Measurements from ENCODE around the gene ZNF804B.

Gene ZNF804B

GRCh38 chr7:88759230-88760135 is at the start of gene ZNF804B:
Gene ZNF804B (plus strand): TSS chr7:88759700. CDS start chr7:88759977, 277 bp downstream.
- no peak for DNase-seq

- DNase-seq = no peak
Measured at GRCh38 chr7:88735920-88736319, 23.6 kb upstream of the ZNF804B start.

GRCh38 chr7:88737632-88738031 is 21.9 kb upstream of the ZNF804B start:
- no peak for DNase-seq

- DNase-seq = no peak
Measured at GRCh38 chr7:88746126-88746525, 13.4 kb upstream of the ZNF804B start.

GRCh38 chr7:88756802-88757201 is 2.7 kb upstream of the ZNF804B start:
- no peak for DNase-seq

- no peak for DNase-seq
Measured at GRCh38 chr7:88757371-88757770, 2.1 kb upstream of the ZNF804B start.

GRCh38 chr7:88758381-88759229 is 895 bp upstream of the ZNF804B start:
- DNase-seq = no peak

- no peak for DNase-seq
Measured at GRCh38 chr7:88760136-88760515, 626 bp downstream of the ZNF804B start.

- no peak for DNase-seq
Measured at GRCh38 chr7:88761779-88762178, 2.3 kb downstream of the ZNF804B start.

GRCh38 chr7:88771417-88771816 is 11.9 kb downstream of the ZNF804B start:
- DNase-seq = no peak

- no peak for DNase-seq
Measured at GRCh38 chr7:88772776-88773175, 13.3 kb downstream of the ZNF804B start.

GRCh38 chr7:88775838-88776237 is 16.3 kb downstream of the ZNF804B start:
- DNase-seq = no peak

GRCh38 chr7:88787777-88788176 is 28.3 kb downstream of the ZNF804B start:
- DNase-seq = no peak

- no peak for DNase-seq
Measured at GRCh38 chr7:88789480-88790064, 30.1 kb downstream of the ZNF804B start.

GRCh38 chr7:88791891-88792290 is 32.4 kb downstream of the ZNF804B start:
- no peak for DNase-seq

GRCh38 chr7:88792361-88792760 is 32.9 kb downstream of the ZNF804B start:
- no peak for DNase-seq

GRCh38 chr7:88795553-88795952 is 36.1 kb downstream of the ZNF804B start, which contains the start of gene TEX47:
Gene TEX47 (minus strand): TSS chr7:88795737. CDS start chr7:88794942, 795 bp downstream.
- peak; percentile 41 for DNase-seq

- DNase-seq = no peak
Measured at GRCh38 chr7:88801046-88801445, 41.5 kb downstream of the ZNF804B start.

GRCh38 chr7:88806280-88807037 is 47.0 kb downstream of the ZNF804B start:
- no peak for DNase-seq

GRCh38 chr7:88818552-88818951 is 59.1 kb downstream of the ZNF804B start:
- no peak for DNase-seq

- DNase-seq = no peak
Measured at GRCh38 chr7:88826222-88826621, 66.7 kb downstream of the ZNF804B start.

GRCh38 chr7:88835147-88835728 is 75.7 kb downstream of the ZNF804B start:
- DNase-seq = no peak

Data from NCI-H510A (cell line).